Measurements from ENCODE around the gene SDCCAG8.

DNA sequence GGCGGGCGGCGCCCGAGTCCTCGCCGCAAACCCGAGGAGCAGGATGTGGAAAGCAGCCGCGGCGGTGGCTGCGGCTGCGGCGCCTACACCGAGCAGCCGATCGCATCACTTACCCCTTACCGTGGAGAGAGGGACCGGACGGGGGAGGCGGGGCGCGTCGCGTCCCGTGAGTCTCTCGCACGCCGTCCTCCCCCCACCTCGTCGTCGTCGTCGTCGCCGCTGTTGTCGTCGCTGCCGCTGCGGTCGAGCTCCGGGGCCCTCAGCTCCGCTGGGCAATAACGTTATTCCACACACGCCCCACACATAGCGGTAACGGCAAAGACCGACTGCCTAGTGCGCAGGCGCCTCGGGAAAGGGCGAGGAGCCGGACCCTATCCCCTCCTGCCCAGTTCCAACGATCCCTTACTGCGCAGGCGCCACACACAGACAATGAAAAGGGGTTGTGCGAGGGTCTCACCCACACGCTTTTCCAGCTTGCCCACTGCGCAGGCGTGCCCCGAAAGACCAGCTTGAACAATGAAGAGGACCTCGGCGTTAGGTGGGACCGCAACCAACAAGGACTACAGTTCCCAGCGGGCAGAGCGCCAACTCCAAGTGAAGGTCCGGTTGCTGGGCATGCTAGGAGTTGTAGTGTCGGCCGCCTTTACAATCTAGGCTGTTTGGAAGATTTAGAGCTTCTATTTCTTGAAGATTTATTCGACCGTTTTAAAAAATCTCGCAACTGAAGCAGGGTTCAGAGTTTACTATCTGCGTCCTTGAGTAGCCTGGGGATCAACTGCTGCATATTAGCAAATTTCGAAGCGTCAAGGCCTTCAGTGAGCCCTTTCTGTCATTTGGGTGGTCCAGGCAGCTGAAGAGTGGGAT is 682 bp upstream of the SDCCAG8 start, which contains the start of gene CEP170:
- TF ChIP-seq, protein P1, sequence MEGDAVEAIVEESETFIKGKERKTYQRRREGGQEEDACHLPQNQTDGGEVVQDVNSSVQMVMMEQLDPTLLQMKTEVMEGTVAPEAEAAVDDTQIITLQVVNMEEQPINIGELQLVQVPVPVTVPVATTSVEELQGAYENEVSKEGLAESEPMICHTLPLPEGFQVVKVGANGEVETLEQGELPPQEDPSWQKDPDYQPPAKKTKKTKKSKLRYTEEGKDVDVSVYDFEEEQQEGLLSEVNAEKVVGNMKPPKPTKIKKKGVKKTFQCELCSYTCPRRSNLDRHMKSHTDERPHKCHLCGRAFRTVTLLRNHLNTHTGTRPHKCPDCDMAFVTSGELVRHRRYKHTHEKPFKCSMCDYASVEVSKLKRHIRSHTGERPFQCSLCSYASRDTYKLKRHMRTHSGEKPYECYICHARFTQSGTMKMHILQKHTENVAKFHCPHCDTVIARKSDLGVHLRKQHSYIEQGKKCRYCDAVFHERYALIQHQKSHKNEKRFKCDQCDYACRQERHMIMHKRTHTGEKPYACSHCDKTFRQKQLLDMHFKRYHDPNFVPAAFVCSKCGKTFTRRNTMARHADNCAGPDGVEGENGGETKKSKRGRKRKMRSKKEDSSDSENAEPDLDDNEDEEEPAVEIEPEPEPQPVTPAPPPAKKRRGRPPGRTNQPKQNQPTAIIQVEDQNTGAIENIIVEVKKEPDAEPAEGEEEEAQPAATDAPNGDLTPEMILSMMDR (IDR thresholded peaks at IDR 0.05), result no peak
- TF ChIP-seq POLR2AphosphoS5 (IDR thresholded peaks at IDR 0.05; ENCODE audit: low read depth, low read length), result peak; percentile 80
- peak; percentile 87; the same call in 1 of the 2 replicates for TF ChIP-seq SIN3A (IDR thresholded peaks at IDR 0.05; ENCODE audit: borderline replicate concordance, insufficient read depth, low read depth, low read length)
- TF ChIP-seq TCF7L2 (IDR thresholded peaks at IDR 0.05; ENCODE audit: low read depth, low read length), result no peak
- TF ChIP-seq, protein P2, sequence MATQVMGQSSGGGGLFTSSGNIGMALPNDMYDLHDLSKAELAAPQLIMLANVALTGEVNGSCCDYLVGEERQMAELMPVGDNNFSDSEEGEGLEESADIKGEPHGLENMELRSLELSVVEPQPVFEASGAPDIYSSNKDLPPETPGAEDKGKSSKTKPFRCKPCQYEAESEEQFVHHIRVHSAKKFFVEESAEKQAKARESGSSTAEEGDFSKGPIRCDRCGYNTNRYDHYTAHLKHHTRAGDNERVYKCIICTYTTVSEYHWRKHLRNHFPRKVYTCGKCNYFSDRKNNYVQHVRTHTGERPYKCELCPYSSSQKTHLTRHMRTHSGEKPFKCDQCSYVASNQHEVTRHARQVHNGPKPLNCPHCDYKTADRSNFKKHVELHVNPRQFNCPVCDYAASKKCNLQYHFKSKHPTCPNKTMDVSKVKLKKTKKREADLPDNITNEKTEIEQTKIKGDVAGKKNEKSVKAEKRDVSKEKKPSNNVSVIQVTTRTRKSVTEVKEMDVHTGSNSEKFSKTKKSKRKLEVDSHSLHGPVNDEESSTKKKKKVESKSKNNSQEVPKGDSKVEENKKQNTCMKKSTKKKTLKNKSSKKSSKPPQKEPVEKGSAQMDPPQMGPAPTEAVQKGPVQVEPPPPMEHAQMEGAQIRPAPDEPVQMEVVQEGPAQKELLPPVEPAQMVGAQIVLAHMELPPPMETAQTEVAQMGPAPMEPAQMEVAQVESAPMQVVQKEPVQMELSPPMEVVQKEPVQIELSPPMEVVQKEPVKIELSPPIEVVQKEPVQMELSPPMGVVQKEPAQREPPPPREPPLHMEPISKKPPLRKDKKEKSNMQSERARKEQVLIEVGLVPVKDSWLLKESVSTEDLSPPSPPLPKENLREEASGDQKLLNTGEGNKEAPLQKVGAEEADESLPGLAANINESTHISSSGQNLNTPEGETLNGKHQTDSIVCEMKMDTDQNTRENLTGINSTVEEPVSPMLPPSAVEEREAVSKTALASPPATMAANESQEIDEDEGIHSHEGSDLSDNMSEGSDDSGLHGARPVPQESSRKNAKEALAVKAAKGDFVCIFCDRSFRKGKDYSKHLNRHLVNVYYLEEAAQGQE (IDR thresholded peaks at IDR 0.05; ENCODE audit: insufficient read depth in 1 of 2, low read depth in 2 of 2, low read length in 1 of 2), result 0 out of 4 replicates have a peak, but pooled peaks of 1 of the 2 experiments have one; percentile 11
